IPS-18c (cell line): ENCODE data around the gene MUC12.
"Not testable (repeated sequence)": the region's sequence is repeated elsewhere in the genome, so short reads cannot be mapped to it uniquely, and the experiment has no call there.

Experiments
- H3K4me3 ChIP-seq: 2 replicates; pipeline ENCODE4 v1.7.0; 2013; ENCODE audit warnings: low read depth, mild to moderate bottlenecking, low read length, moderate library complexity; ENCODE audit not compliant: insufficient read depth
- H3K9me3 ChIP-seq: one replicate; pipeline ENCODE4 v1.6.1; 2013; ENCODE audit warnings: mild to moderate bottlenecking, low read length, moderate library complexity; ENCODE audit not compliant: control insufficient read depth, insufficient read depth

The MUC12 gene

DNA sequence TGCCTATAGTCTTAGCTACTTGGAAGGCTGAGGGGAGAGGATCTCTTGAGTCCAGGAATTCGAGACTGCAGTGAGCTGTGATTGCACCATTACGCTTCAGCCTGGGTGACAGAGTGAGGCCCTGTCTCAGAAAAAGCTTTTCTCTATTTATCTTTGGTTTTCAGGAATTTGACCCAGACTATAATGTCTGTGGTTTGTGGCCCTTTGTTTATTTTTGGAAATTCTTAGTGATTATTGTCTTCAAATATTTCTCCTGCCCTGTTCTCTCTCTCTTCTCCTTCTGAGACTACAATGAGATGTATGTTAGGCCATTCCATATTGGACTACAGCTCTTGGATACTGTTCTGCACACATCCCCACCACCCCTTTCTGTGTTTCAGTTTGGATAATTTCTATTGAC, 4.7 kb downstream of the MUC12 start:
- Histone ChIP-seq H3K9me3 (no peaks in the 10 kb centered on the region), H3K4me3 (no peak overlapping the region)

DNA sequence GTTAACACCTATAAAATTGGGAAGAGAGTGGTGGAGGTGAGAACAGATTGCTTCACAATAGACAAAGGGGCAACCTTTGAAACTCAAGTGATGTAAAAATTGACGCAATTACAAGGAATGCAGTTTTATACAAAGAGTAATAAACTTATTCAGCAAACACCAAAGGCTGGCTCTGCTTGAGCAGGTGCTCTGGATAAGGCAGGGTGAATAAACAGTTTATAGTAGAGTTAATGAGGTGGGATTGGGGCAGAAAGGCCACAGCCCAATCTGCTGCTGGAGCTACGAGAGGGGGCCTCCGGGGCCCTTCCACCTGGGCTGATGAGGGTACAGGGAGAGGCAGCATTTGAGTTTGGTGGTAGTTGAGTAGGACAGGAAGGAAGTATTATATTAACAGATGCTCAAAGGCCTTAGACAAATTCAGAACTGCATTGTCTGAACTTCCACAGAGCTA, 6.0 kb downstream of the MUC12 start:
- Histone ChIP-seq H3K9me3 (no peaks in the 10 kb centered on the region), H3K4me3 (no peak overlapping the region)

DNA sequence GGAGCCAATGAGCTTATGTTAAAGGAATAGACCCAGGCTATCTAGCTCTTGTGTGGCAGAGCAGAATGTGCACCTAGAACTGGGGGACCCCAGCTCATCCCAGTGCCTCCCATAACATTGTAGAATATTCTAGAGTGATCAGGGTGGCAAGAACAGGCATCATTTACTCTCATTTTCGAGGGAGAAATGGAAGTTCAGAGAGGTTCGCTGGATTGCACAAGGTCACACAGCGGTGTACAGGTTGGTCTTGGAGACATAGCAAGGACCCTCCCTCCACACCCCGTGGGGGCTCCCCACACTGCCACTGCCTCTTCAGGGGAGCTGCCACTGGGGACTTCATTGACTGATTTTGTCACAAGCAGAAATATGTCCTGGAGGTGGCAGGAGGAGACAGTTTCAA, 8.9 kb downstream of the MUC12 start:
- H3K9me3 ChIP-seq = no peaks in the 10 kb centered on the region
- H3K4me3 ChIP-seq = no peak overlapping the region

DNA sequence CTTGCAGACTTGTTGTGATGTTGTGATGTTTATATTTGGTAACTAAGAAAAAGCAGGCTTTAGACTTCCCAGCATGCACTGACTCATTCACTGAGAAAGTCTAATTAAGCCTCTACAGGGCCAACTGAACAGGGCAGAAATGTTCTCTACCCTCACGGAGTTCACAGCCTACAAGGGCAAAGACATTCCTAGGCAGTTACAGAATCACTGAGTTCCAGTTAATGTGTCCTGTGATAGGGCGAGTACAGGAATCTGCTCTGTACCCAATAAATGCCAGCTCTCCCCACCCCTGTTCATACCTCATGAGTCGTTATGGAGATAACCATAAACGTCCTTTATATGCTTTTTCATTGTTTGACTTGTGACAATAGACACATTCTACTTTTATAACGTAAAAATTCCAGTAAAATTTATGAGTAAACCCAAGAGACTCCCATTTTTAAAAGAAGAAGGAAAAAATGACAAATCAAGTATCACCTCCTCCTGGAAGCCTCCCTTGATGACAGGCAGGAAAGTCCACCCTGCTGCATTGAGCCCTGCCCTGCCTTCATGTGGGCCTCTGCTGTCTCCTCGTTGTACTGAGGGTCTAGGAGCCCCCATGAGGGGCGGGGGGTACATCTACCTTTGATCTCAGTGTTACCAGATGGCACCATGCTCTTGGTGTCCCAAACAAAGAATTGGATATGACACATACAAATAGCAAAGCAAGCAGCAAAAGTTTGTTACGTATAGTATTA, 14.3 kb downstream of the MUC12 start:
- Histone ChIP-seq H3K9me3 (no peaks in the 10 kb centered on the region), H3K4me3 (no peak overlapping the region)

DNA sequence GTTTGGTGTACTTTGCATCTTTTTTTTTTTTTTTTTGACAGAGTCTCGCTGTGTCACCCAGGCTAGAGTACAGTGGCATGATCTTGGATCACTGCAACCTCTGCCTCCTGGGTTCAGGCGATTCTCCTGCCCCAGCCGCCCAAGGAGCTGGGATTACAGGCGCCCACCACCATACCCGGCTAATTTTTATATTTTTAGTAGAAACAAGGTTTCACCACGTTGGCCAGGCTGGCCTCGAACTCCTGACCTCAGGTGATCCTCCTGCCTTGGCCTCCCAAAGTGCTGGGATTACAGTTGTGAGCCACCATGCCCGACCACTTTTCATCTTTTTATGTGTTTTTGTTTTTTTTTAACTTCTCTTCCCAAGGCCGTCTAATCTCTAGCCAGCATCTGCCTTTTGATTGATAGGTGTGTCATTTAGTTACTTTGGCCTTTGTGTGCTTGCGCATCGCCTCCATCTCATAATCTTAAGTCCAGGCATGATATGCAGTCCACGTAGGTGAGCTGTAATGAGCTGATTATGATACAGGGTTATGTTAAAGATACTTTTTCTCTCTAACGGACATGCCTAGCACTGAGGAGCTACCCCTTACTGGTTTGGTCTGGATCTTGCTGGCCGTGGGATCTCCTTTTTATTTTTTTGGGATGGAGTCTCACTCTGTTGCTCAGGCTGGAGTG, 15.0 kb downstream of the MUC12 start:
- H3K4me3 ChIP-seq, H3K9me3 ChIP-seq: not testable (repeated sequence)

DNA sequence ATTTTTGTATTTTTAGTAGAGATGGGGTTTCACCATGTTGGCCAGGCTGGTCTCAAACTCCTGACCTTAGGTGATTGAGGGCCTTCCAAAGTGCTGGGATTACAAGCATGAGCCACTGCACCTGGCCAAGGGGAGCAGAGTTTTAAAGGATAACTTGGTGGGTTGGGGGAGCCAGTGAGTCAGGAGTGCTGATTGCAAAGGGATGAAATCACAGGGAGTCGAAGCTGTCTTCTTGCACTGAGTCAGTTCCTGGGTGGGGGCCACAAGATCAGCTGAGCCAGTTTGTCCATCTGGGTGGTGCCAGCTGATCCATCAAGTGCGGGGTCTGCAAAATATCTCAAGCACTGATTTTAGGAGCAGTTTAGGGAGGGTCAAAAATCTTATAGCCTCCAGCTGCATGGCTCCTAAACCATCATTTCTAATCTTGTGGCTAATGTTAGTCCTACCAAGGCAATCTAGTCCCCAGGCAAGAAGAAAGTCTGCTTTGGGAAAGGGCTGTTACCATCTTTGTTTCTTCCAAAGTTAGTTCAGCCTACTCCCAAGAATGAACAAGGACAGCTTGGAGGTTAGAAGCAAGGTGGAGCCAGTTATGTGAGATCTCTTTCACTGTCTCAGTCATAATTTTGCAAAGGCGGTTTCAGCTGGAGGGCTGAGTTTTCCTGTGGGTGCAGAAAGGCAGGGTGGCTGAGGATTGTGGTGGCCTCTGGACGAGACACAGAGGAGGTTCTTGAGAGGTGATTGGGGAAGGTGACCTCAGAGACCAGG, 15.8 kb downstream of the MUC12 start:
- not testable (repeated sequence) for H3K4me3 ChIP-seq, H3K9me3 ChIP-seq

DNA sequence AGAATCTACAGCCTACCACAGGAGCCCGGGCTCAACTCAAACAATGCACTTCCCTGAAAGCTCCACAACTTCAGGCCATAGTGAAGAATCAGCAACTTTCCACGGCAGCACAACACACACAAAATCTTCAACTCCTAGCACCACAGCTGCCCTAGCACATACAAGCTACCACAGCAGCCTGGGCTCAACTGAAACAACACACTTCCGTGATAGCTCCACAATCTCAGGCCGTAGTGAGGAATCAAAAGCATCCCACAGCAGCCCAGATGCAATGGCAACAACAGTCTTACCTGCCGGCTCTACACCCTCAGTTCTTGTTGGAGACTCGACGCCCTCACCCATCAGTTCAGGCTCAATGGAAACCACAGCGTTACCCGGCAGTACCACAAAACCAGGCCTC, 22.3 kb downstream of the MUC12 start:
- H3K4me3 ChIP-seq = no peak overlapping the region
- H3K9me3 ChIP-seq = no peaks in the 10 kb centered on the region

DNA sequence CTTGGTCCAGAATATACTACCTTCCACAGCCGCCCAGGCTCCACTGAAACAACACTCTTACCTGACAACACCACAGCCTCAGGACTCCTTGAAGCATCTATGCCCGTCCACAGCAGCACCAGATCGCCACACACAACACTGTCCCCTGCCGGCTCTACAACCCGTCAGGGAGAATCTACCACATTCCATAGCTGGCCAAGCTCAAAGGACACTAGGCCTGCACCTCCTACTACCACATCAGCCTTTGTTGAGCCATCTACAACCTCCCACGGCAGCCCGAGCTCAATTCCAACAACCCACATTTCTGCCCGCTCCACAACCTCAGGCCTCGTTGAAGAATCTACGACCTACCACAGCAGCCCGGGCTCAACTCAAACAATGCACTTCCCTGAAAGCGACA, 22.9 kb downstream of the MUC12 start:
- not testable (repeated sequence) for H3K9me3 ChIP-seq, H3K4me3 ChIP-seq

DNA sequence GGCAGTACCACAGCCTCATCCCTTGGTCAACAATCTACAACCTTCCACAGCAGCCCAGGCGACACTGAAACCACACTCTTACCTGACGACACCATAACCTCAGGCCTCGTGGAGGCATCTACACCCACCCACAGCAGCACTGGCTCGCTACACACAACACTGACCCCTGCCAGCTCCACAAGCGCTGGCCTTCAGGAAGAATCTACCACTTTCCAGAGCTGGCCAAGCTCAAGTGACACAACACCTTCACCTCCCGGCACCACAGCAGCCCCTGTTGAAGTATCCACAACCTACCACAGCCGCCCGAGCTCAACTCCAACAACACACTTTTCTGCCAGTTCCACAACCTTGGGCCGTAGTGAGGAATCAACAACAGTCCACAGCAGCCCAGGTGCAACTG, 25.3 kb downstream of the MUC12 start:
- H3K9me3 ChIP-seq, H3K4me3 ChIP-seq: not testable (repeated sequence)

DNA sequence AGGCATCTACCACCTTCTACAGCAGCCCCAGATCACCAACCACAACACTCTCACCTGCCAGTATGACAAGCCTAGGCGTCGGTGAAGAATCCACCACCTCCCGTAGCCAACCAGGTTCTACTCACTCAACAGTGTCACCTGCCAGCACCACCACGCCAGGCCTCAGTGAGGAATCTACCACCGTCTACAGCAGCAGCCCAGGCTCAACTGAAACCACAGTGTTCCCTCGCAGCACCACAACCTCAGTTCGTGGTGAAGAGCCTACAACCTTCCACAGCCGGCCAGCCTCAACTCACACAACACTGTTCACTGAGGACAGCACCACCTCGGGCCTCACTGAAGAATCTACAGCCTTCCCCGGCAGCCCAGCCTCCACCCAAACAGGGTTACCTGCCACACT, 29.2 kb downstream of the MUC12 start:
- not testable (repeated sequence) for H3K4me3 ChIP-seq, H3K9me3 ChIP-seq

DNA sequence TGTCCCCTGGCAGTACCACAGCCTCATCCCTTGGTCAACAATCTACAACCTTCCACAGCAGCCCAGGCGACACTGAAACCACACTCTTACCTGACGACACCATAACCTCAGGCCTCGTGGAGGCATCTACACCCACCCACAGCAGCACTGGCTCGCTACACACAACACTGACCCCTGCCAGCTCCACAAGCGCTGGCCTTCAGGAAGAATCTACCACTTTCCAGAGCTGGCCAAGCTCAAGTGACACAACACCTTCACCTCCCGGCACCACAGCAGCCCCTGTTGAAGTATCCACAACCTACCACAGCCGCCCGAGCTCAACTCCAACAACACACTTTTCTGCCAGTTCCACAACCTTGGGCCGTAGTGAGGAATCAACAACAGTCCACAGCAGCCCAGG, 30.0 kb downstream of the MUC12 start:
- not testable (repeated sequence) for H3K9me3 ChIP-seq, H3K4me3 ChIP-seq

DNA sequence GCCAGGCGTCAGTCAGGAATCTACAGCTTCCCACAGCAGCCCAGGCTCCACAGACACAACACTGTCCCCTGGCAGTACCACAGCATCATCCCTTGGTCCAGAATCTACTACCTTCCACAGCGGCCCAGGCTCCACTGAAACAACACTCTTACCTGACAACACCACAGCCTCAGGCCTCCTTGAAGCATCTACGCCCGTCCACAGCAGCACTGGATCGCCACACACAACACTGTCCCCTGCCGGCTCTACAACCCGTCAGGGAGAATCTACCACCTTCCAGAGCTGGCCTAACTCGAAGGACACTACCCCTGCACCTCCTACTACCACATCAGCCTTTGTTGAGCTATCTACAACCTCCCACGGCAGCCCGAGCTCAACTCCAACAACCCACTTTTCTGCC, 30.7 kb downstream of the MUC12 start:
- H3K9me3 ChIP-seq, H3K4me3 ChIP-seq: not testable (repeated sequence)

DNA sequence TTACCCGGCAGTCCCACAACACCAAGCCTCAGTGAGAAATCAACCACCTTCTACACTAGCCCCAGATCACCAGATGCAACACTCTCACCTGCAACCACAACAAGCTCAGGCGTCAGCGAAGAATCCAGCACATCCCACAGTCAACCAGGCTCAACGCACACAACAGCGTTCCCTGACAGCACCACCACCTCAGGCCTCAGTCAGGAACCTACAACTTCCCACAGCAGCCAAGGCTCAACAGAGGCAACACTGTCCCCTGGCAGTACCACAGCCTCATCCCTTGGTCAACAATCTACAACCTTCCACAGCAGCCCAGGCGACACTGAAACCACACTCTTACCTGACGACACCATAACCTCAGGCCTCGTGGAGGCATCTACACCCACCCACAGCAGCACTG, 33.0 kb downstream of the MUC12 start:
- not testable (repeated sequence) for H3K9me3 ChIP-seq, H3K4me3 ChIP-seq

DNA sequence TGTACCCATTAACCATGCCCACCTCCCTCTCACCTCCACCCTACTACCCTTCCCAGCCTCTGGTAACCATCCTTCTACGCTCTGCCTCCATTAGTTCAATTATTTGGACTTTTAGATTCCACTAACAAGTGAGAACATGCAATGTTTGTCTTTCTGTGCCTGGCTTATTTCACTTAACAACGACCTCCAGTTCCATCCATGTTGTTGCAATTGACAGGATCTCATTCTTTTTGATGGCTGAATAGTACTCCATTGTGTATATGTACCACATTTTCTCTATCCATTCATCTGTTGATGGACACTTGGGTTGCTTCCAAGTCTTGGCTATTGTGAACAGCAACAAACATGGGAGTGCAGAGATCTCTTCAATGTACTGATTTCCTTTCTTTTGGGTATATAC, 38.0 kb downstream of the MUC12 start:
- H3K4me3 ChIP-seq, H3K9me3 ChIP-seq: not testable (repeated sequence)

DNA sequence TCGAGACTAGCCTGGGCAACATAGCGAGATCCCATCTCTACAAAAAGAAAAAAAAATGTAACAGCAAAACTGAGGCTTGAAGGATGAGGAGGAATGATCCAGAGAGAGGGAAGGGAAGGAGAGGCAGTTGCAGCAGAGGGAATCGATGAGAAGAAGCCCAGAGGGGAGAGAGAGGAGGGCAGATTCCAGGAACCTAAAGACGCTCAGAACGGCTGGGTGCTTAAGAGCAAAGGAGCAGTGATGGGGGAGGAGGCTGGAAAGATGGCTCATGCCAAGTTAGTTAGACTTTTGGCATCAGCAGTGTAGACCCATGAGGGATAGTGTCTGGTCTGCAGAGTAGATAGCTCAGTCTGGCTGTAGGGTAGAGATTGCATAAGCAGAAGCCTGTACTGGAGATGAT, 40.3 kb downstream of the MUC12 start:
- Histone ChIP-seq H3K9me3 (no peaks in the 10 kb centered on the region), H3K4me3 (no peak overlapping the region)

DNA sequence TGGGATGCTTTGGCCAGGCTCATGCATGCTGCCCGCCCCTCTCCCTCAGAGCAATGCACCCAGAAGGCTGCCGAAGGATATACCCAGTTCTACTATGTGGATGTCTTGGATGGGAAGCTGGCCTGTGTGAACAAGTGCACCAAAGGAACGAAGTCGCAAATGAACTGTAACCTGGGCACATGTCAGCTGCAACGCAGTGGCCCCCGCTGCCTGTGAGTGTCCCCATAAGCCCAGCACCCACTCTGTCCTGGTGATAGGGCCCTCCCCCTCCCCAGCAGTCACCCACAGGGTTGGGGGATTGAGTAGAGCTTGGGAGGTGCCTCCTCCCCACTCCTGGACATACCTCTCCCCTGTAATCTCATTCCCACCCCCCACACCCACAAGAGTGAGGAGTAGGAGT, 43.6 kb downstream of the MUC12 start:
- H3K4me3 ChIP-seq = no peak overlapping the region

DNA sequence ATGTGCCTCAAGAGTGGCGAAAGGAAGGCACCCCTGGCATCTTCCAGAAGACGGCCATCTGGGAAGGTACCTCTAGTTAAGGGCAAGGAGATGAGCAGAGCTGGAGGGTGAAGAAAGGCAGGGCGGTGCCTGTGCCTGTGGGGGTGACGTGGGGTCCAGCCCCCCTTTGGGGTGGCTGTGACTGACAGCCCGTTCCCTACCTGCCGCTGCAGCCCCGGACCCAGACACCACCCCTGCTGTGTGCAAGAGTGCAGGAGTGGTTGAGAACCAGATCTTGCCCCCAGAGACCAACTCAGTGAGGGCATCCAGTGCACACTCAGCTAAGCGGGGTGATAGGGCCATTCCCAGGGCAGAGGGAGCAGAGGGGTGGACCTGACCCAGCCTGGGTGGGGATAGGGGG, 46.3 kb downstream of the MUC12 start:
- H3K4me3 ChIP-seq = no peak overlapping the region
- no peaks in the 10 kb centered on the region for H3K9me3 ChIP-seq

More for the DNA sequence above, 43.6 kb downstream of the MUC12 start:
- H3K9me3 ChIP-seq = no peaks in the 10 kb centered on the region

DNA sequence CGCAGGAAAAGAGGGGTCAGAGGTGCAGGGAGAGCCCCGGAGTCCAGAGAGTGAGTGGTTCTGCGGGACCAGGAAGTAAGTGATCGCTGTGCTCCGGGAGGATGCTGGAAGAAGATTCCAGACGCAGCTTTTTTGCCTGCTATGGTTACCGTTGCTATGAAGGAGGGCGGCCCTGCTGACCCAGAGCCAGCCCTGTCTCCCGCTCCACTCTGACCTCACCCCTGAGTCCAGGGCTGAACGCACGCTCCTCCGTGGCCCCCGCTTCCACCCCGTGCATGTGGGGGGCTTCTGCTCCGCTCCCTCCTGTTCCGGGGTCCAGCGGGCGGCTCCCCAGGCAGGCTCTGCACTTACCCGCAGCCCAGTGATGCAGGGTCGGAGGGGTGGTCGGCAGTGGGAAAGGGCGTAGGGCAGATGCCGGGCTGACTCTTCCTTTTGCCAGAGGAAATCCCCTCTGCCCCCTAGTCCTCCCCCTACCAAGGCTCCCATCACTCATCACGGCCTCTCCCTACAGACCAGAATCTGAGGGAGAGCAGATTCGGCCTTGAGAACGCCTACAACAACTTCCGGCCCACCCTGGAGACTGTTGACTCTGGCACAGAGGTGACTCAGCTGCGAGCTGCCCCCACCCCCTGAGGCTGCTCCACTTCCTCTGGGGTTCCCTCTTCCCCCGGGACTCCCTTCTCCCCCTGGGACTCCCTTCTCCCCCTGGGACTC, 47.9 kb downstream of the MUC12 start:
- peak overlapping the region; percentile 73 for H3K4me3 ChIP-seq
- H3K9me3 ChIP-seq = no peaks in the 10 kb centered on the region
